Parathyroid adenoma (tissue), 2 donors: ENCODE results near the gene STARD10.

Experiments used
- H2AFZ ChIP-seq: fragments of 300-600 bp; sonication (generic); one replicate; pipeline ENCODE4 v1.7.0; 2017; ENCODE audit warnings: antibody characterized with exemption, mild to moderate bottlenecking
- H3K27ac ChIP-seq: fragments of 300-600 bp; sonication (generic); one replicate; pipeline ENCODE4 v1.7.0; 2017
- H3K27me3 ChIP-seq: fragments of 300-600 bp; sonication (generic); one replicate; pipeline ENCODE4 v1.7.0; 2017; ENCODE audit warnings: low read length; ENCODE audit not compliant: control insufficient read depth, insufficient read depth
- H3K36me3 ChIP-seq: fragments of 300-600 bp; sonication (generic); one replicate; pipeline ENCODE4 v1.7.0; 2017; ENCODE audit warnings: low read length; ENCODE audit not compliant: control insufficient read depth, insufficient read depth
- H3K4me1 ChIP-seq: fragments of 300-600 bp; sonication (generic); one replicate; pipeline ENCODE4 v1.7.0; 2017; ENCODE audit warnings: control low read depth
- H3K4me2 ChIP-seq: fragments of 300-600 bp; sonication (generic); one replicate; pipeline ENCODE4 v1.7.0; 2017; ENCODE audit warnings: low read length
- H3K4me3 ChIP-seq: fragments of 300-600 bp; sonication (generic); one replicate; pipeline ENCODE4 v1.7.0; 2017; ENCODE audit warnings: low read depth, low read length
- H3K79me2 ChIP-seq: fragments of 300-600 bp; sonication (generic); one replicate; pipeline ENCODE4 v1.7.0; 2017; ENCODE audit warnings: control low read depth
- H3K9ac ChIP-seq: fragments of 300-600 bp; sonication (generic); one replicate; pipeline ENCODE4 v1.7.0; 2017; ENCODE audit warnings: mild to moderate bottlenecking
- H3K9me3 ChIP-seq: fragments of 300-600 bp; sonication (generic); one replicate; pipeline ENCODE4 v1.7.0; 2017; ENCODE audit warnings: low read length; ENCODE audit not compliant: control insufficient read depth
- TF ChIP-seq, protein P1 (sequence below): fragments of 300-600 bp; sonication (generic); IDR thresholded peaks from one replicate; pipeline ENCODE4 v1.7.0; 2017; ENCODE audit warnings: antibody characterized with exemption, mild to moderate bottlenecking
- donor health status: primary hyperparathyroidism.

The STARD10 gene

DNA sequence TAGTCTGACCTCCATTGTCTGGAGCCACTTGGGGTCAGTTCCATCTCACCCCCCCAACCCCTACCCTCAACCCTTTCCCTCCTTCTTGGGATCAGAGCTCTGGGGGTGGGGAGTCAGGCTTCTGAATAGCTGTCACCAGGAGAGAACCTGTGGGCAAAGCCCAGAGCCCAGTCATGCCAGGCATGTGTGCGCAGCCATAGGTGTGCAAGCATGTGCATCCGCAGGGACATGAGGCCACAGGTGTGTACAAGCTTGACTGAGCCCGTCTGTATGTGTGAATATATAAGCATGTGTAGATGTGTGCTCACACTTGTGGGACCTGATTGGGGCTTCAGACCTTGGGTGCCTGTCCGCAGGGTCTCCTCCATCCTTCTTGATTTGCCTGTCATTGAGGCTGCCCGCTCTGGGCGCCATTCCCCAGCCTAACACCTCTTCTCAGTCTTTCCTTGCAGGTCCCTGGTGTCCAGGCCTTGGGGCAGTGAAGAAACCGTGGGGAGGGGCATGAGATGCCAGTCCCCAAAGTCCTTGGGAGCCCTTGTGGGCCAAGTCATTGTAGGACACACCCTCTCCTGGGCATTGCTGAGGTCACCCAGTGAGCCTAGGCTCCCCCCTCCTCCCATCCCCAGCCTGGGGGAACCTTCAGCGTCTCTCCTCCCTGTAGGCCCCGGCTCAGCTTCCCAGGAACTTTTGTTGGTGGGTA, 29.4 kb upstream of the STARD10 start:
- no peaks in the 10 kb centered on the region for H3K79me2 ChIP-seq
- no peaks in the 10 kb centered on the region for H3K36me3 ChIP-seq
- no peaks in the 10 kb centered on the region for H3K9me3 ChIP-seq
- no peak overlapping the region for H3K4me2 ChIP-seq
- TF ChIP-seq, protein P1, sequence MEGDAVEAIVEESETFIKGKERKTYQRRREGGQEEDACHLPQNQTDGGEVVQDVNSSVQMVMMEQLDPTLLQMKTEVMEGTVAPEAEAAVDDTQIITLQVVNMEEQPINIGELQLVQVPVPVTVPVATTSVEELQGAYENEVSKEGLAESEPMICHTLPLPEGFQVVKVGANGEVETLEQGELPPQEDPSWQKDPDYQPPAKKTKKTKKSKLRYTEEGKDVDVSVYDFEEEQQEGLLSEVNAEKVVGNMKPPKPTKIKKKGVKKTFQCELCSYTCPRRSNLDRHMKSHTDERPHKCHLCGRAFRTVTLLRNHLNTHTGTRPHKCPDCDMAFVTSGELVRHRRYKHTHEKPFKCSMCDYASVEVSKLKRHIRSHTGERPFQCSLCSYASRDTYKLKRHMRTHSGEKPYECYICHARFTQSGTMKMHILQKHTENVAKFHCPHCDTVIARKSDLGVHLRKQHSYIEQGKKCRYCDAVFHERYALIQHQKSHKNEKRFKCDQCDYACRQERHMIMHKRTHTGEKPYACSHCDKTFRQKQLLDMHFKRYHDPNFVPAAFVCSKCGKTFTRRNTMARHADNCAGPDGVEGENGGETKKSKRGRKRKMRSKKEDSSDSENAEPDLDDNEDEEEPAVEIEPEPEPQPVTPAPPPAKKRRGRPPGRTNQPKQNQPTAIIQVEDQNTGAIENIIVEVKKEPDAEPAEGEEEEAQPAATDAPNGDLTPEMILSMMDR: no peak
- no peak overlapping the region for H3K4me3 ChIP-seq
- no peak overlapping the region for H3K27ac ChIP-seq
- peaks cover 7% of the 10 kb centered on the region for H3K4me1 ChIP-seq
- H3K9ac ChIP-seq: no peak overlapping the region
- no peak overlapping the region for H2AFZ ChIP-seq
- H3K27me3 ChIP-seq: no peaks in the 10 kb centered on the region

- Histone ChIP-seq H3K79me2 (no peaks in the 10 kb centered on the region), H3K9me3 (no peaks in the 10 kb centered on the region), H3K4me1 (peaks cover 7% of the 10 kb centered on the region), H3K27me3 (no peaks in the 10 kb centered on the region), H3K9ac (no peak overlapping the region), H3K4me2 (peak overlapping the region; percentile 76), H3K4me3 (peak overlapping the region; percentile 47), H2AFZ (peak overlapping the region; percentile 88), H3K27ac (peak overlapping the region; percentile 56), H3K36me3 (no peaks in the 10 kb centered on the region)
- TF ChIP-seq, protein P1: peak; percentile 17
These were observed 28.3 kb upstream of the STARD10 start for GRCh38 chr11:72821920-72822799.

- Histone ChIP-seq H2AFZ (peak overlapping the region; percentile 88), H3K27ac (peak overlapping the region; percentile 56), H3K27me3 (no peaks in the 10 kb centered on the region), H3K9me3 (no peaks in the 10 kb centered on the region), H3K4me1 (peaks cover 7% of the 10 kb centered on the region), H3K36me3 (no peaks in the 10 kb centered on the region), H3K9ac (no peak overlapping the region), H3K79me2 (no peaks in the 10 kb centered on the region), H3K4me2 (peak overlapping the region; percentile 76), H3K4me3 (peak overlapping the region; percentile 47)
- TF ChIP-seq, protein P1: no peak
These were observed 27.5 kb upstream of the STARD10 start for GRCh38 chr11:72821221-72821919.

GRCh38 chr11:72820439-72821139, 26.7 kb upstream of the STARD10 start:
- Histone ChIP-seq H3K4me1 (peaks cover 7% of the 10 kb centered on the region), H3K4me2 (no peak overlapping the region), H3K27me3 (no peaks in the 10 kb centered on the region), H3K79me2 (no peaks in the 10 kb centered on the region), H3K9ac (no peak overlapping the region), H3K27ac (no peak overlapping the region), H3K4me3 (no peak overlapping the region), H3K36me3 (no peaks in the 10 kb centered on the region), H3K9me3 (no peaks in the 10 kb centered on the region), H2AFZ (no peak overlapping the region)
- TF ChIP-seq, protein P1: no peak
